ENCODE data around the gene P3H1.

DNA sequence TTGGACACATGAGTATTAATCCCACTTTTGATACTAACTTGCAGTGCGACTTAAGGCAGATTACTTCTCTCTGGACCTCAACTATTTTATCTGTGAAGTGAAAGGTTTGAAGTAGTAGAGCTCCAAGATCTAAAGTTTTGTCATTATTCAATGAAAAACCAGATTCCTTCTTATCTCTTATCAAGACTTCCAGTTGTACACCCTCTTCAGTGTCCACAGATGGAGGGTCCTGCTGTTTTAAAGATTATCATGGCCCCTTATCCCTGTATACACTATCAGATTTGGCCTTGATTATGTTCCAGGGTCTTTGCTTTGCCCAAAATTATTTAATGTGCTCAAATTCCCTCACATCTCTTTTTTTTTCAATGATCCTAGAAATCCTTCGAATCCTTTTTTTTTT lies 1.3 kb upstream of the P3H1 start:
- TF ChIP-seq FOXM1 (IDR thresholded peaks at IDR 0.05; ENCODE audit: borderline replicate concordance) (no peak), L3MBTL2 (conservative IDR thresholded peaks at IDR 0.05) (no peak), BHLHE40 (IDR thresholded peaks at IDR 0.05; ENCODE audit: borderline replicate concordance) (no peak), FOXA1 (IDR thresholded peaks at IDR 0.05) (no peak), ELF4 (IDR thresholded peaks at IDR 0.05) (no peak), ZNF384 (IDR thresholded peaks at IDR 0.05) (no peak), HDGF (IDR thresholded peaks at IDR 0.05; ENCODE audit: borderline replicate concordance) (no peak), NFRKB (IDR thresholded peaks at IDR 0.05) (no peak), FOXK2 (IDR thresholded peaks at IDR 0.05) (no peak), SUZ12 (IDR thresholded peaks at IDR 0.05) (no peak), SP1 (IDR thresholded peaks at IDR 0.05) (no peak), ARNT (IDR thresholded peaks at IDR 0.05) (no peak), TARDBP (IDR thresholded peaks at IDR 0.05) (no peak), CTBP1 (IDR thresholded peaks at IDR 0.05; ENCODE audit: borderline replicate concordance) (no peak)

Measured in HEK293T (cell line).